K562 (cell line): Measurements from ENCODE around the gene LPGAT1. TPM values are rescaled to one million over a fixed set of nuclear protein-coding genes. Genes with fewer than 3 reads are reported as not detected.

Experiments
- ATAC-seq: fragments of 200-7000 bp; cut with Tn5 transposase; 3 replicates; pipeline ENCODE4 v1.9.1; 2020; ENCODE audit warnings: moderate library complexity
- BruUV-seq: library from RNA; stranded (reverse); fragments of 400-500 nt; replicated peaks from 2 replicates; lab custom pipeline; 2021; lab: Mats Ljungman, UMichigan
- CTCF ChIA-PET: fragments of 300-600 bp; formaldehyde crosslinking; extraction: SDS; loops from one replicate; lab custom pipeline; 2021; ENCODE audit warnings: low intra/inter-chr PET ratio; lab: Yijun Ruan, JAX
- POLR2A ChIA-PET: fragments of 300-600, 350-650 bp; sonication (Branson Sonifier 250); formaldehyde crosslinking; extraction: SDS; loops from one replicate; lab custom pipeline; 2021; ENCODE audit warnings: antibody characterized with exemption, inconsistent platforms; lab: Yijun Ruan, JAX
- DNase-seq, 4 experiments: peaks; one replicate each; pipeline versions ENCODE4 v3.0.0 to v3.0.0-alpha.2; 2011 to 2018; ENCODE audit warnings: low spot score in 3 of 4, mixed read lengths in 3 of 4; ENCODE audit errors: extremely low read depth in 1 of 4
- FAIRE-seq: peaks from 2 replicates; lab custom pipeline; 2011; peaks lifted over from hg19 to GRCh38; lab: Jason Lieb, UNC
- H2AFZ ChIP-seq: 2 replicates; pipeline ENCODE4 v1.6.0; 2011; ENCODE audit warnings: low read depth, low read length, control low read depth, inconsistent platforms
- H3K27ac ChIP-seq: fragments of 200-600 bp; 3 replicates; pipeline ENCODE4 v1.8.0; 2011; ENCODE audit warnings: low read depth, mild to moderate bottlenecking, control low read depth, inconsistent platforms, low read length, moderate library complexity, mixed read lengths; ENCODE audit errors: extremely low read depth
- H3K27me3 ChIP-seq, 2 experiments: fragments of 300-600 bp in 1 of 2; 2 replicates in 1 of 2; 3 replicates in 1 of 2; pipeline versions ENCODE4 v1.6.0 to v1.8.0; 2011; ENCODE audit warnings: inconsistent platforms in 2 of 2, low read length in 2 of 2, mild to moderate bottlenecking in 1 of 2, mixed read lengths in 1 of 2, moderate library complexity in 1 of 2; ENCODE audit not compliant: control insufficient read depth in 2 of 2, insufficient read depth in 2 of 2
- H3K36me3 ChIP-seq: fragments of 300-600 bp; 3 replicates; pipeline ENCODE4 v1.8.0; 2011; ENCODE audit warnings: mild to moderate bottlenecking, low read length, inconsistent platforms; ENCODE audit not compliant: control insufficient read depth, insufficient read depth
- H3K4me1 ChIP-seq, 2 experiments: fragments of 200-600 bp in 1 of 2; replicated peaks in 1 of 2; 2 replicates in 1 of 2; 3 replicates in 1 of 2; pipeline versions ENCODE4 v1.5.1 to v1.8.0; 2011; ENCODE audit warnings: inconsistent platforms in 2 of 2, low read length in 2 of 2, mild to moderate bottlenecking in 1 of 2, mixed read lengths in 1 of 2, moderate library complexity in 1 of 2; ENCODE audit not compliant: control insufficient read depth in 2 of 2, insufficient read depth in 2 of 2
- H3K4me2 ChIP-seq: 2 replicates; pipeline ENCODE4 v1.6.1; 2011; ENCODE audit warnings: low read length, control low read depth, inconsistent platforms, mixed read lengths; ENCODE audit not compliant: insufficient read depth
- H3K4me3 ChIP-seq: fragments of 200-600 bp; sonication (generic), shearing (Covaris generic); 2 replicates; pipeline ENCODE4 v1.5.1; 2016; ENCODE audit warnings: control low read depth, inconsistent platforms
- H3K79me2 ChIP-seq: fragments of 200-600 bp; 3 replicates; pipeline ENCODE4 v1.8.0; 2011; ENCODE audit warnings: low read length, inconsistent platforms; ENCODE audit not compliant: control insufficient read depth, insufficient read depth
- H3K9ac ChIP-seq, 2 experiments: 2 replicates each; pipeline versions ENCODE4 v1.6.0 to v1.6.1; 2011; ENCODE audit warnings: low read depth in 2 of 2, low read length in 2 of 2, control low read depth in 1 of 2, inconsistent platforms in 1 of 2, mild to moderate bottlenecking in 1 of 2, mixed read lengths in 1 of 2; ENCODE audit not compliant: insufficient read depth in 1 of 2
- H3K9me1 ChIP-seq: one replicate; pipeline ENCODE4 v1.6.0; 2011; ENCODE audit warnings: inconsistent platforms, mild to moderate bottlenecking, low read length, moderate library complexity; ENCODE audit not compliant: control insufficient read depth, insufficient read depth
- H3K9me3 ChIP-seq: replicated peaks from 2 replicates; pipeline ENCODE4 v1.5.1; 2011; ENCODE audit warnings: low read depth, low read length, inconsistent platforms; ENCODE audit not compliant: control insufficient read depth, insufficient read depth
- H4K20me1 ChIP-seq: replicated peaks from 2 replicates; pipeline ENCODE4 v1.6.1; 2011; ENCODE audit warnings: low read length, inconsistent platforms, mixed read lengths; ENCODE audit not compliant: control insufficient read depth, insufficient read depth
- ASH1L ChIP-seq: fragments of 450-650 bp; IDR thresholded peaks from 2 replicates; pipeline ENCODE4 v1.6.1; 2018; ENCODE audit warnings: borderline replicate concordance, mild to moderate bottlenecking, low read depth; ENCODE audit not compliant: partially characterized antibody
- CBX2 ChIP-seq: fragments of 200-600 bp; sonication (generic); IDR thresholded peaks from one replicate; pipeline ENCODE4 v1.6.1; 2012; ENCODE audit warnings: mild to moderate bottlenecking, low read length, inconsistent platforms; ENCODE audit not compliant: insufficient read depth, poor library complexity, severe bottlenecking
- CHD4 ChIP-seq: fragments of 200-600 bp; sonication (generic); IDR thresholded peaks from 3 replicates; pipeline ENCODE4 v1.6.1; 2012; ENCODE audit warnings: low read depth, mild to moderate bottlenecking, mixed read lengths, low read length, inconsistent platforms; ENCODE audit not compliant: insufficient read depth, insufficient replicate concordance, poor library complexity, severe bottlenecking
- ERF ChIP-seq: fragments of 450-650 bp; formaldehyde crosslinking; IDR thresholded peaks from 2 replicates; pipeline ENCODE4 v1.4.0; 2020; ENCODE audit warnings: mild to moderate bottlenecking, mixed read lengths
- IRF1 ChIP-seq: sonication (generic); formaldehyde crosslinking; IDR thresholded peaks from 2 replicates; pipeline ENCODE4 v1.8.0; 2022; ENCODE audit warnings: missing genetic modification reagents, mild to moderate bottlenecking, borderline replicate concordance
- MTA1 ChIP-seq: fragments of 450-650 bp; IDR thresholded peaks from 2 replicates; pipeline ENCODE4 v1.6.1; 2017; ENCODE audit warnings: borderline replicate concordance
- TCF7 ChIP-seq: sonication (generic); IDR thresholded peaks from 2 replicates; pipeline ENCODE4 v1.6.1; 2016; ENCODE audit warnings: antibody characterized with exemption, borderline replicate concordance
- XRCC3 ChIP-seq: fragments of 450-650 bp; IDR thresholded peaks from 2 replicates; pipeline ENCODE4 v1.6.1; 2017; ENCODE audit warnings: mild to moderate bottlenecking, moderate library complexity
- ZNF584 ChIP-seq: fragments of 200-800 bp; sonication (Bioruptor generic); IDR thresholded peaks from 2 replicates; pipeline ENCODE4 v1.6.1; 2016; ENCODE audit warnings: low read depth, mild to moderate bottlenecking, missing genetic modification characterization, missing compliant biosample characterization
- WGBS: fragments of 100-300 bp; shearing (Covaris generic); methylation state at CpG from one replicate; pipeline ENCODE4 v1.1.6; 2016; ENCODE audit warnings: low coverage, mixed read lengths; ENCODE audit not compliant: insufficient coverage; ENCODE audit errors: missing lambda C conversion rate; 5-methylcytosine and 5-hydroxymethylcytosine counted together
- in situ Hi-C: fragments of 300-500 bp; cut with MboI; formaldehyde crosslinking; loops from 4 replicates; pipeline ENCODE4 v1.15.0; 2018; ENCODE audit warnings: inconsistent platforms, mixed read lengths
- intact Hi-C: fragments of 100-400 bp; cut with micrococcal nuclease; formaldehyde crosslinking; loops from 2 replicates; pipeline ENCODE4 v1.14.2; 2022
- polyA plus RNA-seq, 8 experiments: library from polyadenylated mRNA; depleted of rRNA in 4 of 8; stranded (reverse) in 5 of 8; unstranded in 3 of 8; fragments of >200 nt; fragmentation: Nextera tagmentation in 2 of 8; fragmentation: Illumina TruSeq in 1 of 8; extraction: Ambion mirVana in 2 of 8; extraction: Trizol in 1 of 8; gene quantifications; 2 replicates each; pipeline versions ENCODE4 v1.2.1 to v1.2.3, GENCODE V29; 2011 to 2014; ENCODE audit warnings: inconsistent platforms in 1 of 8, missing spikeins in 1 of 8
- total RNA-seq, 7 experiments: library from RNA; depleted of rRNA in 6 of 7; stranded (reverse); fragments of >200 nt in 6 of 7; fragmentation: Illumina TruSeq in 2 of 7; extraction: Trizol in 2 of 7; gene quantifications; 2 replicates each; pipeline versions ENCODE4 v1.2.1 to v1.2.3, GENCODE V29; 2011 to 2021; ENCODE audit warnings: low replicate concordance in 1 of 7
- TF ChIP-seq, protein P1 (sequence below), 2 experiments: fragments of 450-650 bp; IDR thresholded peaks; 2 replicates each; pipeline ENCODE4 v1.6.1; 2016; ENCODE audit warnings: mild to moderate bottlenecking in 2 of 2, borderline replicate concordance in 1 of 2, low read depth in 1 of 2, moderate library complexity in 1 of 2

LPGAT1 gene
- total and polyA plus RNA-seq, 9 of the 15 experiments (the other 6 are each of a cell fraction or from before 2014, with no cell fraction given): 5.7 to 31.4 (median 16.3) TPM

DNA sequence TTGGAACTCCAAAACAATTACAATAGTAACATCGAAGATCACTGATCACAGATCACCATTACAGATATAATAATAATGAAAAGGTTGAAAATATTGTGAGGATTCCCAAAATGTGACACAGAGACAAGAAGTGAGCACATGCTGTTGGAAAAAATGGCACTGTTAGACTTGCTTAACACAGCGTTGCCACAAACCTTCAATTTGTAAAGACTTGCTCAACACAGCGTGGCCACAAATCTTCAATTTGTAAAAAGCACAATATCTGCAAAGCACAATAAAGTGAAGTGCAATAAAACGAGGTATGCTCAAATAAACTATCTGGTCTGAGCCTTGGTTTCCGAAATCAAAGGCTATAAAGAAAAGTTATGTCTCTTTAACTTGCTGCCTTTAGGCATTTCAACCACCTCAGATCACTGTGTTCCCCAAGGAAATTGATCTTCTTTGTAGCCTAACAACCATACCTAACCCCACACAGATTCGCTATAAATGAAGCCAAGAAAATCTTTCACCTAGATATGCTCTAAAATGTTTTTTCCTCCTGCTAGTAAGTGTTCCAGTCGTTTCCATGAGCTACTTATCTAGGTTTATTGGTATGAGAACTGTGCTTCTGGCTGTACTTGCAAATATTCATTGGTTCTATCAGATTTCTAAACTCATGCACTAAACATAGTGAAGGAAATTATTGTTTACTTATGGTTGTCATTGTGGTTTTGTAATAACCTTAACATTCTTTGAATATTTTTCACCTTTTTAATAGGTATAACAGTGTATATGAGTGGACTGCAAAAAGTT lies 13.1 kb upstream of the LPGAT1 start:
- no peak for DNase-seq
- H3K4me3 ChIP-seq: no peak overlapping the region
- no peaks in the 10 kb centered on the region for H3K79me2 ChIP-seq
- peak overlapping the region; percentile 75 for H2AFZ ChIP-seq
- no peak for ATAC-seq
- H3K4me2 ChIP-seq: peak overlapping the region; percentile 39
- no peaks in the 10 kb centered on the region for H4K20me1 ChIP-seq
- intact Hi-C loops: no loop called here
- WGBS: 22% methylated on average over 7 of the region's 7 CpGs
- BruUV-seq: no TSS peak
- ChIA-PET CTCF (no interaction called here), POLR2A (interaction anchor here (1.2 to 1.6 kb wide), 4 partner anchors 8 to 55 kb away, joined by 3 to 4 read pairs (median 4); no protein-coding TSS in a partner anchor)
- H3K4me1 ChIP-seq: peaks cover 0 to 6% of the 10 kb centered on the region in 2 experiments; a peak in 3 of 5 replicates
- TF ChIP-seq ZNF584 (no peak), TCF7 (no peak), CHD4 (no peak), ERF (no peak), ASH1L (no peak), MTA1 (no peak), IRF1 (CRISPR knock-in tag) (no peak), XRCC3 (no peak), CBX2 (no peak)
- TF ChIP-seq, protein P1, sequence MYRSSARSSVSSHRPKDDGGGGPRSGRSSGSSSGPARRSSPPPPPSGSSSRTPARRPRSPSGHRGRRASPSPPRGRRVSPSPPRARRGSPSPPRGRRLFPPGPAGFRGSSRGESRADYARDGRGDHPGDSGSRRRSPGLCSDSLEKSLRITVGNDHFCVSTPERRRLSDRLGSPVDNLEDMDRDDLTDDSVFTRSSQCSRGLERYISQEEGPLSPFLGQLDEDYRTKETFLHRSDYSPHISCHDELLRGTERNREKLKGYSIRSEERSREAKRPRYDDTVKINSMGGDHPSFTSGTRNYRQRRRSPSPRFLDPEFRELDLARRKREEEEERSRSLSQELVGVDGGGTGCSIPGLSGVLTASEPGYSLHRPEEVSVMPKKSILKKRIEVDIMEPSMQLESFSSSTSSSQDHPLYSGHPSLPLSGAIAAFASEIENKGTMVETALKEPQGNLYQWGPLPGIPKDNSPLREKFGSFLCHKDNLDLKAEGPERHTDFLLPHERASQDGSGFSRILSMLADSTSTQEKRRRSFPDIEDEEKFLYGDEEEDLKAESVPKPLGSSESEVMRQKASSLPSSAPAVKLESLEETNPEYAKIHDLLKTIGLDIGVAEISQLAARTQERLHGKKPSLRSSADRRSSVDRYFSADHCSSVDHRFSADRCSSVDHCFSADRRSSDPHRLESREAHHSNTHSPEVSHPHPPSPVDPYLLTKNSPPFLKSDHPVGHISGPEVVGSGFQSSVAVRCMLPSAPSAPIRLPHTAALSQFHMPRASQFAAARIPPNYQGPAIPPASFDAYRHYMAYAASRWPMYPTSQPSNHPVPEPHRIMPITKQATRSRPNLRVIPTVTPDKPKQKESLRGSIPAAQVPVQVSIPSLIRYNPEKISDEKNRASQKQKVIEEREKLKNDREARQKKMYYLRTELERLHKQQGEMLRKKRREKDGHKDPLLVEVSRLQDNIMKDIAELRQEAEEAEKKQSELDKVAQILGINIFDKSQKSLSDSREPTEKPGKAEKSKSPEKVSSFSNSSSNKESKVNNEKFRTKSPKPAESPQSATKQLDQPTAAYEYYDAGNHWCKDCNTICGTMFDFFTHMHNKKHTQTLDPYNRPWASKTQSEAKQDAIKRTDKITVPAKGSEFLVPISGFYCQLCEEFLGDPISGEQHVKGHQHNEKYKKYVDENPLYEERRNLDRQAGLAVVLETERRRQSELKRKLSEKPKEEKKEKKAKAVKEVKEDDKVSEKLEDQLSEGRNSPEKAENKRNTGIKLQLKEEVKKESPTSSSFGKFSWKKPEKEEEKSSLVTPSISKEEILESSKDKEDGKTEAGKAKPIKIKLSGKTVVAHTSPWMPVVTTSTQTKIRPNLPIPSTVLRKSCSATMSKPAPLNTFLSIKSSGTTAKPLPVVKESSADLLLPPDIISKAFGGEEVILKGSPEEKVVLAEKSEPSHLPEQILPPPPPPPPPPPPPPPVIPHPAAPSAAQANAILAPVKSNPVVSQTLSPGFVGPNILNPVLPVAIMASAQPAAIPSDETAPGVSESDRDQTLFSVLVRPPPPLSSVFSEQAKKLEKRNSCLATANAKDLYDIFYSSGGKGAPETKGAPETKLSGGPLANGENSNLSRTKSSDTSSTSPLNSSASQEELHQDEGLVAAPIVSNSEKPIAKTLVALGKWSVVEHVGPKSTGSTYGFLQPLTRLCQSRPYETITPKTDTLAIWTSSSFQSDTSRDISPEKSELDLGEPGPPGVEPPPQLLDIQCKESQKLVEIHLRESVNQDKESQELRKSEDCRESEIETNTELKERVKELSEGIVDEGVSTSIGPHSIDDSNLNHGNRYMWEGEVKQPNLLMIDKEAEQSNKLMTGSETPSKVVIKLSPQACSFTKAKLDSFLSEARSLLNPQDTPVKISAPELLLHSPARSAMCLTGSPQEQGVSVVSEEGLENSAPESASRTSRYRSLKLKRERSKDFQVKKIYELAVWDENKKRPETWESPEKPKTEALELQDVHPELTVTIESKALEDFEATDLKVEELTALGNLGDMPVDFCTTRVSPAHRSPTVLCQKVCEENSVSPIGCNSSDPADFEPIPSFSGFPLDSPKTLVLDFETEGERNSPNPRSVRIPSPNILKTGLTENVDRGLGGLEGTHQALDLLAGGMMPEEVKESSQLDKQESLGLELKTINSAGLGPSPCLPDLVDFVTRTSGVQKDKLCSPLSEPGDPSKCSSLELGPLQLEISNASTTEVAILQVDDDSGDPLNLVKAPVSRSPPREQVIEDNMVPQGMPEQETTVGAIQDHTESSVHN (IDR thresholded peaks at IDR 0.05; ENCODE audit: borderline replicate concordance in 1 of 2, low read depth in 1 of 2): no peak
- H3K9ac ChIP-seq: no peak overlapping the region
- no peaks in the 10 kb centered on the region for H3K27me3 ChIP-seq
- H3K27ac ChIP-seq: no peak overlapping the region
- no peaks in the 10 kb centered on the region for H3K9me3 ChIP-seq
- H3K9me1 ChIP-seq: no peaks in the 10 kb centered on the region
- no peak for FAIRE-seq
- in situ Hi-C loops: no loop called here
- no peaks in the 10 kb centered on the region for H3K36me3 ChIP-seq
